GM11168 (cell line): Measurements from ENCODE around the gene OTOGL.
"Not testable (repeated sequence)": the region's sequence is repeated elsewhere in the genome, so short reads cannot be mapped to it uniquely, and the experiment has no call there.

Experiments used
- in situ Hi-C: fragments of 300-500 bp; cut with MboI; formaldehyde crosslinking; loops from one replicate; pipeline ENCODE4 v1.12.0; 2022; ENCODE audit warnings: low sequenced_read_pairs; ENCODE audit not compliant: unreplicated experiment

The OTOGL gene

GRCh38 chr12:80099259-80099658, at the start of gene OTOGL:
TSS of gene OTOGL (plus strand) at chr12:80099537. CDS start at chr12:80209432, 109,895 bp downstream.
- in situ Hi-C loops = no loop called here

- in situ Hi-C loops = no loop called here
Observed at GRCh38 chr12:80050236-80050635, 49.1 kb upstream of the OTOGL start.

GRCh38 chr12:80053051-80053790, 46.1 kb upstream of the OTOGL start:
- in situ Hi-C loops = no loop called here

- in situ Hi-C loops = no loop called here
Observed at GRCh38 chr12:80056232-80056631, 43.1 kb upstream of the OTOGL start.

GRCh38 chr12:80056845-80057244, 42.5 kb upstream of the OTOGL start:
- in situ Hi-C loops = no loop called here

- in situ Hi-C loops = no loop called here
Observed at GRCh38 chr12:80058586-80058985, 40.8 kb upstream of the OTOGL start.

- in situ Hi-C loops = no loop called here
Observed at GRCh38 chr12:80059102-80059501, 40.2 kb upstream of the OTOGL start.

GRCh38 chr12:80059875-80060274, 39.5 kb upstream of the OTOGL start:
- in situ Hi-C loops = no loop called here

- in situ Hi-C loops = no loop called here
Observed at GRCh38 chr12:80064269-80064668, 35.1 kb upstream of the OTOGL start.

- in situ Hi-C loops = no loop called here
Observed at GRCh38 chr12:80064951-80065350, 34.4 kb upstream of the OTOGL start.

- in situ Hi-C loops = no loop called here
Observed at GRCh38 chr12:80068173-80068572, 31.2 kb upstream of the OTOGL start.

GRCh38 chr12:80083892-80084614, 15.3 kb upstream of the OTOGL start:
- in situ Hi-C loops = not testable (repeated sequence)

- in situ Hi-C loops = no loop called here
Observed at GRCh38 chr12:80086025-80086424, 13.3 kb upstream of the OTOGL start.

- in situ Hi-C loops = no loop called here
Observed at GRCh38 chr12:80087486-80088213, 11.7 kb upstream of the OTOGL start.

- in situ Hi-C loops = no loop called here
Observed at GRCh38 chr12:80100591-80100990, 1.3 kb downstream of the OTOGL start.

- in situ Hi-C loops = no loop called here
Observed at GRCh38 chr12:80101126-80101525, 1.8 kb downstream of the OTOGL start.

GRCh38 chr12:80107221-80107620, 7.9 kb downstream of the OTOGL start:
- in situ Hi-C loops = no loop called here

GRCh38 chr12:80116735-80117134, 17.4 kb downstream of the OTOGL start:
- in situ Hi-C loops = no loop called here

GRCh38 chr12:80118565-80119324, 19.4 kb downstream of the OTOGL start:
- in situ Hi-C loops = no loop called here

- in situ Hi-C loops = no loop called here
Observed at GRCh38 chr12:80120994-80121393, 21.7 kb downstream of the OTOGL start.
